HepG2 (cell line): ENCODE measurements around the gene STRN4. TPM values are rescaled to one million over a fixed set of nuclear protein-coding genes. Genes with fewer than 3 reads are reported as not detected.

ENCODE experiments used
- microRNA counts: library from miRNA; unstranded; fragments of <30 nt; microRNA quantifications from one replicate; lab custom pipeline; 2015
- microRNA-seq: library from miRNA; unstranded; fragments of <30 nt; microRNA quantifications from one replicate; pipeline ENCODE4, GENCODE V29; 2020
- polyA plus RNA-seq, 8 experiments: library from polyadenylated mRNA; depleted of rRNA in 3 of 8; stranded (reverse) in 7 of 8; unstranded in 1 of 8; fragments of >200 nt; fragmentation: Illumina TruSeq in 4 of 8; extraction: Trizol in 4 of 8; gene quantifications; 2 replicates each; pipeline versions ENCODE4 v1.2.1 to v1.2.3, GENCODE V29; 2011 to 2016; ENCODE audit warnings: low read depth in 4 of 8, missing spikeins in 1 of 8, mixed read lengths in 1 of 8; ENCODE audit not compliant: insufficient read depth in 1 of 8
- small RNA-seq, 3 experiments: library from RNA; depleted of rRNA; stranded (forward); fragments of <200 nt; gene quantifications; one replicate each; pipeline ENCODE3, GENCODE V24; 2012; ENCODE audit warnings: low read depth in 2 of 3, low replicate concordance in 1 of 3; ENCODE audit not compliant: insufficient read length in 3 of 3, insufficient read depth in 2 of 3
- total RNA-seq, 5 experiments: library from RNA; depleted of rRNA; stranded (reverse); fragments of >200 nt; fragmentation: Illumina TruSeq; extraction: Trizol; gene quantifications; 2 replicates each; pipeline ENCODE4 v1.2.3, GENCODE V29; 2016; ENCODE audit warnings: low read depth in 1 of 5

Gene STRN4
- total and polyA plus RNA-seq, 2 of the 13 experiments (the other 11 are each of a cell fraction or from before 2014, with no cell fraction given): 43.1 to 57.3 TPM

MicroRNA genes within 50 kb of the gene (microRNA counts, 767-probe panel; counts per million panel counts)
- not detected for microRNA hsa-miR-320e (lab: Ali Mortazavi, UCI)

Small RNAs within 50 kb of the gene (microRNA-seq; reads per million reads assigned to microRNA genes)
- gene MIR320E: not detected

Small RNAs within 50 kb of the gene (small RNA-seq; reads per million reads assigned to genes)
- gene MIR320E (0 reads per million in 3 experiments), gene RF00019 (0 reads per million in 3 experiments), gene RN7SL364P (0 reads per million in 3 experiments)

Other genes starting within 250 kb of the STRN4 start
- gene CALM3, start 145.1 kb downstream of the STRN4 start, total RNA-seq (2016; rRNA removed; fragmentation: Illumina TruSeq; extraction: Trizol): 258 and 314 TPM in 2 replicates
- gene CALM3, start 145.1 kb downstream of the STRN4 start, polyA plus RNA-seq (2011; rRNA removed): 232 and 239 TPM in 2 replicates
- gene PTGIR, start 121.4 kb downstream of the STRN4 start, total RNA-seq (2016; rRNA removed; fragmentation: Illumina TruSeq; extraction: Trizol): not detected in 2 replicates
- gene PTGIR, start 121.4 kb downstream of the STRN4 start, polyA plus RNA-seq (2011; rRNA removed): not detected in 2 replicates
- not detected in 2 replicates for gene GNG8, start 110.2 kb downstream of the STRN4 start, total RNA-seq (2016; rRNA removed; fragmentation: Illumina TruSeq; extraction: Trizol)
- not detected in 2 replicates for gene GNG8, start 110.2 kb downstream of the STRN4 start, polyA plus RNA-seq (2011; rRNA removed)
- gene DACT3, start 85.3 kb downstream of the STRN4 start, total RNA-seq (2016; rRNA removed; fragmentation: Illumina TruSeq; extraction: Trizol): 0.04 TPM in 1 of 2 replicates, not detected in the other
- 0.04 TPM in 1 of 2 replicates, not detected in the other for gene DACT3, start 85.3 kb downstream of the STRN4 start, polyA plus RNA-seq (2011; rRNA removed)
- gene PRKD2, start 29.3 kb downstream of the STRN4 start, total RNA-seq (2016; rRNA removed; fragmentation: Illumina TruSeq; extraction: Trizol): 6.7 and 13.2 TPM in 2 replicates
- gene PRKD2, start 29.3 kb downstream of the STRN4 start, polyA plus RNA-seq (2011; rRNA removed): 7.3 and 9.2 TPM in 2 replicates
- 4.0 and 9.8 TPM in 2 replicates for gene FKRP, start 393 bp downstream of the STRN4 start, total RNA-seq (2016; rRNA removed; fragmentation: Illumina TruSeq; extraction: Trizol)
- gene FKRP, start 393 bp downstream of the STRN4 start, polyA plus RNA-seq (2011; rRNA removed): 7.3 and 9.2 TPM in 2 replicates
- gene SLC1A5, start 42.1 kb upstream of the STRN4 start, total RNA-seq (2016; rRNA removed; fragmentation: Illumina TruSeq; extraction: Trizol): 62.9 and 120 TPM in 2 replicates
- gene SLC1A5, start 42.1 kb upstream of the STRN4 start, polyA plus RNA-seq (2011; rRNA removed): 159 and 209 TPM in 2 replicates
- gene AP2S1, start 104.4 kb upstream of the STRN4 start, total RNA-seq (2016; rRNA removed; fragmentation: Illumina TruSeq; extraction: Trizol): 86.1 and 94.9 TPM in 2 replicates
- gene AP2S1, start 104.4 kb upstream of the STRN4 start, polyA plus RNA-seq (2011; rRNA removed): 45.2 and 45.3 TPM in 2 replicates
- gene ARHGAP35, start 114.5 kb upstream of the STRN4 start, total RNA-seq (2016; rRNA removed; fragmentation: Illumina TruSeq; extraction: Trizol): 30.1 and 39.9 TPM in 2 replicates
- 28.3 and 30.2 TPM in 2 replicates for gene ARHGAP35, start 114.5 kb upstream of the STRN4 start, polyA plus RNA-seq (2011; rRNA removed)